ENCODE data around the gene ACOXL.

The ACOXL gene

GRCh38 chr2:110903548-110903947 lies 171.2 kb downstream of the ACOXL start:
- DNase-seq (ENCODE audit: low read depth in 1 of 2, low spot score in 1 of 2), result no peak
- no peak for TF ChIP-seq JUND (IDR thresholded peaks at IDR 0.05; ENCODE audit: low read depth)
- in situ Hi-C loops (cut with HindIII; ENCODE audit: low pct_unique_long_range_greater_than_20kb, low sequenced_read_pairs), result no loop called here

DNA sequence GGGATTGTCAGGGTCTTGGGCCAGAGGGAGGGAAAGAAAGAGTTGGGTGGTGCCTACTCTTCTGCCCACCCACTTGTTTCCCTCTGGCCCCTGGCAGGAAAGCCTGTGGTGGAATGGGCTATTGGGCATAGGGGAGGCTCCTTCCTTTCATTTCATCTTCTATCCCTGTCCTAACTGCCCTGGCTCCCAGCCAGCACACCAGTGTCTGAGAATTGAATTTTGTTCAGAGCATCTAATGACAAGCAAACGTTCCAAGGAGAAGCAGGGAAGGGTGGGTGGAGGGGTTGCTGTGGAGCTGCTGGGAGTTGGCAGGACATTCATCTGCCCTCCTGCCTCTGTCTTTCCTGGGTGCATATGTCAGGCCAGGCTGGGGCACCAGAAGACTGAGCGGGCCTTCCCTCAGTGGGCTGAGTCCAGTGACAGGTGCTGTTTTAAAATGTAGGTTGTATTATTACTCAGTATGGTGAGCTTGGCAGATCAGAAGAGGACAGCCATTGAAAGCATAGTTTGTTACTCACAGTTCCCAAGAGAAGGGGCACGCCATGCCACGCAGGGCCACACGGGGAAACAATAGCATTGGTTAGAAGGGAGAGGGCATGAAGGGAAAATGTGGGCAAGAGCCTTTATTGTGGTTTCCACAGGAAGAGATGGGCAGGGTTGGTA lies 171.9 kb downstream of the ACOXL start:
- no peak for DNase-seq (ENCODE audit: low read depth in 1 of 2, low spot score in 1 of 2)
- in situ Hi-C loops (cut with HindIII; ENCODE audit: low pct_unique_long_range_greater_than_20kb, low sequenced_read_pairs), result no loop called here
- no peak for TF ChIP-seq JUND (IDR thresholded peaks at IDR 0.05; ENCODE audit: low read depth)

DNA sequence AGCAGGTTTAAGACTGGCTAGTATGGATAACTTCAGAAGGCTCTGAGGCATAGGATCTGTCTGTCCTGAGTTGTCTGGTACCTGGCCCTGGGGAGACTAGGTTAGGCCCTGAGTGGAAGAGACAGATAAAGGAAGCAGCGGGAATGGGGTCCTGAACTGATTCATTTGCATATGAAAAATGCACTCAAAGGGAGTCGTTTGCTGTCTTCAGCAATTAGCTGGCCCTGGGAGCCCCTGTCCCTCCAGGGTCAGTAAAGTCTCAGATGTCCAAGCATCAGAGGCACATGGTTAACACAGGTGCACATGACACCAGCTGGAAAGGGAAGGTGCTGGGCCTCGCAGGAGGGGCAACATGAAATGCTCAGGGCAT lies 172.4 kb downstream of the ACOXL start:
- no peak for TF ChIP-seq JUND (IDR thresholded peaks at IDR 0.05; ENCODE audit: low read depth)
- in situ Hi-C loops (cut with HindIII; ENCODE audit: low pct_unique_long_range_greater_than_20kb, low sequenced_read_pairs), result no loop called here
- DNase-seq (ENCODE audit: low read depth in 1 of 2, low spot score in 1 of 2), result no peak

- no peak for TF ChIP-seq JUND (IDR thresholded peaks at IDR 0.05; ENCODE audit: low read depth)
- no peak for DNase-seq (ENCODE audit: low read depth in 1 of 2, low spot score in 1 of 2)
- in situ Hi-C loops (cut with HindIII; ENCODE audit: low pct_unique_long_range_greater_than_20kb, low sequenced_read_pairs), result no loop called here
Measured at GRCh38 chr2:110905217-110905616, 172.8 kb downstream of the ACOXL start.

DNA sequence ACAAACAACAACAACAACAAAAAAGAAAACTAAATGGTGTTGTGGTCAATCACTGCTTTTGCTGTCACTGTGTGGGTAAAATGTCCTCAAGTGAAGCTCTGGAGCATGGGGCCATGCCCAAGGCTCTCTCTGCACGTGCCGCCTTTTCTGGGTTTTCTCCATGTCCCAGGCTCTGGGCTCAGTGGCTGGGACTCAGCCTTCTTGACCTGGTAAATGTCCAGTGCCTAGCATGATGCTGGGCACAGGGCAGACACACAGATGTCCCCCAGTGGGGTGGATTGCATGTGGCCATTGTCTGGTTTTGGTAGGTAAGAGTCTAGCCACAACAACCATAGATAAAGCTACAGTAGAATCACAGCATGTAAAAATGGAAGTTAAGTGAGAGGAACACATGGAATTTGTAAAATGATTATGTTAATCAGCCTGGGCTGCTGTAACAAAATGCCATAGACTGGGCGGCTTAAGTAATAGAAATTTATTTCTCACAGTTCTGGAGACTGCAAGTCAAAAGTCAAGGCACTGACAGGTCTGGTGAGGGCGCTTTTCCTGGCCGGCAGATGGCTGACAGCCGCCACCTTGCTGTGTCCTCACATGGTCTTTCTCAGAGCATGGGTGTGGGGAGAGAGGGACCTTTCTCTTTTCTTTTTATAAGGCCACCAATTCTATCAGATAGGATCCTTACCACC lies 174.4 kb downstream of the ACOXL start:
- no peak for TF ChIP-seq JUND (IDR thresholded peaks at IDR 0.05; ENCODE audit: low read depth)
- in situ Hi-C loops (cut with HindIII; ENCODE audit: low pct_unique_long_range_greater_than_20kb, low sequenced_read_pairs), result no loop called here

GRCh38 chr2:110909501-110909900 lies 177.1 kb downstream of the ACOXL start:
- in situ Hi-C loops (cut with HindIII; ENCODE audit: low pct_unique_long_range_greater_than_20kb, low sequenced_read_pairs), result no loop called here
- no peak for TF ChIP-seq JUND (IDR thresholded peaks at IDR 0.05; ENCODE audit: low read depth)
- DNase-seq (ENCODE audit: low read depth in 1 of 2, low spot score in 1 of 2), result no peak

More for the DNA sequence above, 174.4 kb downstream of the ACOXL start:
- no peak for DNase-seq (ENCODE audit: low read depth in 1 of 2, low spot score in 1 of 2)

DNA sequence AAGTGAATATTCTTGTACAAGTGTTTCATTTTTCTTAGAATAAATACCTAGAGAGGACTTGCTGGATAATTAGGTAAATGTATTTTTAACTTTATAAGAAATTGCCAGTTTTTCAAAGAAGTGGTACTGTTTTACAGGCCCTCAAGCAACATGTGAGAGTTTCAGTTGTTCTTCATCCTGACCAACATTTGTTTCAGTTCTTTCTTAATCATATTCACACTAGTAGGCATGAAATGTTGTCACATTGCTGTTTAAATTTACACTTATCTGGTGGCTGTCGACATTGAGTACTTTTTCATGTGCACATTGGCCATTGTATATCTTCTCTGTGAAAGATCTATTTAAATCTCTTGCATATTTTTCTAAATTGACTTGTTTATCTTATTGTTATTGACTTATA lies 178.1 kb downstream of the ACOXL start:
- no peak for TF ChIP-seq JUND (IDR thresholded peaks at IDR 0.05; ENCODE audit: low read depth)
- no peak for DNase-seq (ENCODE audit: low read depth in 1 of 2, low spot score in 1 of 2)
- in situ Hi-C loops (cut with HindIII; ENCODE audit: low pct_unique_long_range_greater_than_20kb, low sequenced_read_pairs), result no loop called here

DNA sequence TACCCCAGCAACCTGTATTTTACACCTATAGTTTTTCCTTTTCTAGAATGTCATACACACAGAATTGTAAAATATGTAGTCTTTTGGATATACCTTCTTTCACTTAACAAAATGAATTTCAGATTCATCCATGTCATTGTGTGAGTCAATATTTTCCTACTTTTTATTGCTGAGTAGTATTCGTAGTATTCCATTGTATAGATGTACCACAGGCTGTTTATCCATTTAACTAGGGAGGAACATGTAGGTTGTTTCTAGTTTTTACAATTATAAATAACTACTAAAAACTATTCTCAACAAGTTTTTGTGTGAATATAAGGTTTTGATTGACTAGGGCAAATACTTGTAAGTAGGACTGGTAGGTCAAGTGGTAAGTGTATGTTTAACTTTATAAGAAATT lies 187.4 kb downstream of the ACOXL start:
- no peak for DNase-seq (ENCODE audit: low read depth in 1 of 2, low spot score in 1 of 2)
- TF ChIP-seq JUND (IDR thresholded peaks at IDR 0.05; ENCODE audit: low read depth), result no peak
- in situ Hi-C loops (cut with HindIII; ENCODE audit: low pct_unique_long_range_greater_than_20kb, low sequenced_read_pairs), result no loop called here

DNA sequence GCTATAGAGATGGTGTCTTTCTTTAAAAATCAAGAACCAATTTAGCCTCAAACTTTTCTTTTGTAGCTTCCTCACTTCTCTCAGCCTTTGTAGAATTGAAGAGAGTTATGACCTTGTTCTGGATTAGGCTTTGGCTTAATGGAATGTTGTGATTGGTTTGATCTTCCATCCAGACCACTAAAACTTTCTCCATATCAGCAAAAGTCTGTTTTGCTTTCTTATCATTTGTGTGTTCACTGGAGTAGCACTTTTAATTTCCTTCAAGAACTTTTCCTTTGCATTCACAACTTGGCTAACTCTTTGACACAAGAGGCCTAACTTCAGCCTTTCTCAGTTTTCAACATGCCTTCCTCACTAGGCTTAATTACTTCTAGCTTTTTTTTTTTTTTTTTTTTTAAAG lies 193.1 kb downstream of the ACOXL start:
- TF ChIP-seq JUND (IDR thresholded peaks at IDR 0.05; ENCODE audit: low read depth), result no peak

GRCh38 chr2:110927526-110927925 lies 195.2 kb downstream of the ACOXL start:
- no peak for TF ChIP-seq JUND (IDR thresholded peaks at IDR 0.05; ENCODE audit: low read depth)
- in situ Hi-C loops (cut with HindIII; ENCODE audit: low pct_unique_long_range_greater_than_20kb, low sequenced_read_pairs), result no loop called here
- no peak for DNase-seq (ENCODE audit: low read depth in 1 of 2, low spot score in 1 of 2)

More for the DNA sequence above, 193.1 kb downstream of the ACOXL start:
- in situ Hi-C loops (cut with HindIII; ENCODE audit: low pct_unique_long_range_greater_than_20kb, low sequenced_read_pairs), result no loop called here
- DNase-seq (ENCODE audit: low read depth in 1 of 2, low spot score in 1 of 2), result no peak

DNA sequence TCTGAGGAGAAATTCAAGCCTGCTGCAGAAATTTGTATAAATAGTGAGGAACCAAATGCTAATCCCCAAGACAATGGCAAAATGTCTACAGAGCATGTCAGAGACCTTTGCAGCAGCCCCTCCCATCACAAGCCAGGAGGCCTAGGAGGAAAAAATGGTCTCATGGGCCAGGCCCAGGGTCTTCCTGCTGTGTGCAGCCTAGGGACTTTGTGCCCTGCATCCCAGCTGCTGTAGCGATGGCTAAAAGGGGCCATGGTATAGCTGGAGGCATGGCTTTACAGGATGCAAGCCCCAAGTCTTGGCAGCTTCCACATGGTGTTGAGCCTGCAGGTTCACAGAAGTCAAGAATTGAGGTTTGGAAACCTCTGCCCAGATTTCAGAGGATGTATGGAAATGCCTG lies 197.2 kb downstream of the ACOXL start:
- no peak for TF ChIP-seq JUND (IDR thresholded peaks at IDR 0.05; ENCODE audit: low read depth)
- no peak for DNase-seq (ENCODE audit: low read depth in 1 of 2, low spot score in 1 of 2)
- in situ Hi-C loops (cut with HindIII; ENCODE audit: low pct_unique_long_range_greater_than_20kb, low sequenced_read_pairs), result no loop called here

DNA sequence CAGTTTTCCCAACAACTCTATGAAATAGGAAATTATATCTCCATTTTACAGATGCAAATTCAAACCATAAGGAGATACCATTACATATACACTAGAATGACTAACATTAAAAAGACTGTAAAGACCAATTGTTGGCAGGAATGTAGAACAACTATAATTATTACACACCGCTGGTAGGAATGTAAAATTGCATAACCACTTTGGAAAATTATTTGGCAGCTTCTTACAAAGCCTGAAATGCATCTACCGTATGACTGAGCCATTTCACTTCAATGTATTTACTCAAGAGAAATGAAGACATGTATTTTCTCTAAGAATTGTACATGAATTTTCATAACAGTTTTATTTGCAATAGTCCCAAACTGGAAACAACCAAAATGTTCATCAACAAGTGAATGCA lies 199.3 kb downstream of the ACOXL start:
- peak in 1 of 2 experiments; percentile 7 for DNase-seq (ENCODE audit: low read depth in 1 of 2, low spot score in 1 of 2)
- no peak for TF ChIP-seq JUND (IDR thresholded peaks at IDR 0.05; ENCODE audit: low read depth)
- in situ Hi-C loops (cut with HindIII; ENCODE audit: low pct_unique_long_range_greater_than_20kb, low sequenced_read_pairs), result no loop called here

GRCh38 chr2:110933420-110933819 lies 201.0 kb downstream of the ACOXL start:
- DNase-seq (ENCODE audit: low read depth in 1 of 2, low spot score in 1 of 2), result no peak
- in situ Hi-C loops (cut with HindIII; ENCODE audit: low pct_unique_long_range_greater_than_20kb, low sequenced_read_pairs), result no loop called here
- TF ChIP-seq JUND (IDR thresholded peaks at IDR 0.05; ENCODE audit: low read depth), result no peak

DNA sequence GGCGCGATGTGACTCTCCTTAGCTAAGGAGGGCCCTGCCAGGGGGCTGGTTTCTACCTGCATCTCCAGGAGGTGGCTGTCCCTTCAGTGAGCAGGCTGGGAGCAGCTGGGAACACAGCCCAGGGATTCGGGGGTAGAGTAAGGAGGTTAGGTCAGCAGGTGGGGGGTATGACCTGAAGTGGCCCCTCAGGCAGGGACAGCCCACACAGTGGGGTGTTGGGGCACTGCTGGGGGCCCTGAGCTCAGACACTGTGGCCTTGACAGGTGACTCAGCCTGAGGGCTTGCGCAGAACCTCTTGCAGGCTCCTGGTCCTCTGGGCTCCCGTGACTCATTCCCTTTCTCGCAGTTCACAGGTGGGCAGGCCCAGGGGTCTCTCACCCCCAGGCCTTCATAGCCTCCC lies 202.6 kb downstream of the ACOXL start:
- no peak for TF ChIP-seq JUND (IDR thresholded peaks at IDR 0.05; ENCODE audit: low read depth)
- no peak for DNase-seq (ENCODE audit: low read depth in 1 of 2, low spot score in 1 of 2)
- in situ Hi-C loops (cut with HindIII; ENCODE audit: low pct_unique_long_range_greater_than_20kb, low sequenced_read_pairs), result no loop called here
